Esophagus muscularis mucosa (tissue), 4 donors: ENCODE measurements around the gene TMIGD1. TPM values are rescaled to one million over a fixed set of nuclear protein-coding genes. Genes with fewer than 3 reads are reported as not detected.
"Not testable (repeated sequence)": the region's sequence is repeated elsewhere in the genome, so short reads cannot be mapped to it uniquely, and the experiment has no call there.

Source experiments
- DNase-seq: peaks from one replicate; pipeline ENCODE4 v3.0.0-alpha.2; 2017; ENCODE audit errors: extremely low spot score
- H3K27ac ChIP-seq, 4 donors: fragments of 200-600 bp; sonication (generic); replicated peaks in 1 of 4; 1 replicate in 3 of 4; 2 replicates in 1 of 4; pipeline ENCODE4 v1.5.1; 2016 to 2019; ENCODE audit warnings: mild to moderate bottlenecking in 1 of 4
- H3K27me3 ChIP-seq, 4 donors: fragments of 200-600 bp; sonication (generic); one replicate each; pipeline versions ENCODE4 v1.5.1 to v1.6.0; 2016 to 2019
- H3K36me3 ChIP-seq, 4 donors: fragments of 200-600 bp; sonication (generic); one replicate each; pipeline ENCODE4 v1.5.1; 2016 to 2019
- H3K4me1 ChIP-seq, 4 donors: fragments of 200-600 bp; sonication (generic); one replicate each; pipeline ENCODE4 v1.5.1; 2016 to 2019
- H3K4me3 ChIP-seq, 4 donors: fragments of 200-600 bp; sonication (generic); 1 replicate in 2 of 4; 2 replicates in 2 of 4; pipeline ENCODE4 v1.5.1; 2016 to 2019; ENCODE audit warnings: mild to moderate bottlenecking in 4 of 4, moderate library complexity in 1 of 4
- H3K9me3 ChIP-seq, 4 donors: fragments of 200-600 bp; sonication (generic); 1 replicate in 3 of 4; 2 replicates in 1 of 4; pipeline ENCODE4 v1.5.1; 2016 to 2019
- EP300 ChIP-seq: sonication (generic); formaldehyde crosslinking; IDR thresholded peaks from one replicate; pipeline ENCODE4 v1.6.1; 2017; ENCODE audit warnings: antibody characterized with exemption
- POLR2A ChIP-seq: fragments of 450-650 bp; IDR thresholded peaks from one replicate; pipeline ENCODE4 v1.6.1; 2017; ENCODE audit warnings: antibody characterized with exemption, moderate library complexity, mild to moderate bottlenecking, low read depth
- POLR2AphosphoS5 ChIP-seq, 2 donors: sonication (generic); formaldehyde crosslinking; IDR thresholded peaks; one replicate each; pipeline ENCODE4 v1.6.1; 2017; ENCODE audit warnings: antibody characterized with exemption in 2 of 2
- WGBS: methylation state at CpG from one replicate; pipeline ENCODE4 v1.1.5; 2018; 5-methylcytosine and 5-hydroxymethylcytosine counted together
- intact Hi-C: fragments of 100-400 bp; cut with DNase I; formaldehyde crosslinking; loops from one replicate; pipeline ENCODE4 v1.15.1; 2023
- total RNA-seq, 4 donors: library from RNA; depleted of rRNA; stranded (reverse); fragments of >200 nt; gene quantifications; one replicate each; pipeline versions ENCODE4 v1.1.0 to v1.2.1, GENCODE V29; 2016
- TF ChIP-seq, protein P1 (sequence below), 3 experiments: fragments of 200-600 bp in 2 of 3; fragments of 450-650 bp in 1 of 3; sonication (generic) in 2 of 3; IDR thresholded peaks; one replicate each; pipeline ENCODE4 v1.5.1; 2017 to 2019; ENCODE audit warnings: antibody characterized with exemption in 3 of 3, mild to moderate bottlenecking in 2 of 3, moderate library complexity in 1 of 3

Gene TMIGD1
- total RNA-seq, 4 donors from 2014 or later: 0.29 TPM; not detected in 3

DNA sequence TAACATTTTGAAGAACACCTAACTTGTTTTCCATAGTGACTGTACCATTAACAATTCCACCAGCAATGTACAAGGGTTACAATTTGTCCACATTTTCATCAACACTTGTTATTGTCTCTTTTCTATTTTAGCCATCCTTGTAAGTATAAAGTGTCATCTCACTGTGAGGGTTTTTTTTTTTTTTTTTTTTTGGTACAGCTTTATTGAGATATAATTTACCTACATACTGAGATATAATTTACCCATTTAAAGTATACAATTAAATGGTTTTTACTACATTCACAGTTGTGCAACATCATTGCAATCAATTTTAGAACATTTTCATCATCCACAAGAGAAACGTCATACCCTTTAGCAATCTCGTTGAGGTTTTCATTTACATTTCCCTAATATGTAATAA is 17.9 kb upstream of the TMIGD1 start:
- no peak for DNase-seq
- H3K27ac ChIP-seq: no peak overlapping the region
- H3K27me3 ChIP-seq: no peaks in the 10 kb centered on the region
- WGBS: 89% methylated on average over 2 of the region's 2 CpGs
- no peaks in the 10 kb centered on the region for H3K9me3 ChIP-seq
- H3K4me1 ChIP-seq: no peaks in the 10 kb centered on the region
- TF ChIP-seq EP300 (no peak), POLR2A (no peak), POLR2AphosphoS5 (IDR thresholded peaks at IDR 0.05) (no peak)
- TF ChIP-seq, protein P1, sequence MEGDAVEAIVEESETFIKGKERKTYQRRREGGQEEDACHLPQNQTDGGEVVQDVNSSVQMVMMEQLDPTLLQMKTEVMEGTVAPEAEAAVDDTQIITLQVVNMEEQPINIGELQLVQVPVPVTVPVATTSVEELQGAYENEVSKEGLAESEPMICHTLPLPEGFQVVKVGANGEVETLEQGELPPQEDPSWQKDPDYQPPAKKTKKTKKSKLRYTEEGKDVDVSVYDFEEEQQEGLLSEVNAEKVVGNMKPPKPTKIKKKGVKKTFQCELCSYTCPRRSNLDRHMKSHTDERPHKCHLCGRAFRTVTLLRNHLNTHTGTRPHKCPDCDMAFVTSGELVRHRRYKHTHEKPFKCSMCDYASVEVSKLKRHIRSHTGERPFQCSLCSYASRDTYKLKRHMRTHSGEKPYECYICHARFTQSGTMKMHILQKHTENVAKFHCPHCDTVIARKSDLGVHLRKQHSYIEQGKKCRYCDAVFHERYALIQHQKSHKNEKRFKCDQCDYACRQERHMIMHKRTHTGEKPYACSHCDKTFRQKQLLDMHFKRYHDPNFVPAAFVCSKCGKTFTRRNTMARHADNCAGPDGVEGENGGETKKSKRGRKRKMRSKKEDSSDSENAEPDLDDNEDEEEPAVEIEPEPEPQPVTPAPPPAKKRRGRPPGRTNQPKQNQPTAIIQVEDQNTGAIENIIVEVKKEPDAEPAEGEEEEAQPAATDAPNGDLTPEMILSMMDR (IDR thresholded peaks at IDR 0.05): no peak
- no peaks in the 10 kb centered on the region for H3K36me3 ChIP-seq
- H3K4me3 ChIP-seq: no peak overlapping the region
- intact Hi-C loops: no loop called here

DNA sequence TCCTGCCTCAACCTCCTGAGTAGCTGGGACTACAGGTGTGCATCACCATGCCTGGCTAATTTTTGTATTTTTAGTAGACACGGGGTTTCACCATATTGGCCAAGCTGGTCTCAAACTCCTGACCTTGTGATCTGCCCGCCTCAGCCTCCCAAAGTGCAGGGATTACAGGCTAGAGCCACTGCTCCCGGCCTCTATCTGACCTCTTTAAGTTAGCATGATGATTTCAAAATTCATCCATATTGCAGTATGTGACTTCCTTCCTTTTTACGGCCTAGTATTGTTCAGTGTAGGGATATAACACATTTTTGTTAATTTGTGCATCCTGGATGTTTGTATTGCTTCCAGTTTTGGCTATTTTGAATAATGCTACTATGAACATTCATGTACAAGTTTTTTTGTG is 17.4 kb upstream of the TMIGD1 start:
- H3K27ac ChIP-seq, H3K36me3 ChIP-seq, H3K4me1 ChIP-seq, H3K4me3 ChIP-seq, H3K27me3 ChIP-seq, DNase-seq, H3K9me3 ChIP-seq, intact Hi-C loops: not testable (repeated sequence)
- 74% methylated on average over 4 of the region's 4 CpGs for WGBS

DNA sequence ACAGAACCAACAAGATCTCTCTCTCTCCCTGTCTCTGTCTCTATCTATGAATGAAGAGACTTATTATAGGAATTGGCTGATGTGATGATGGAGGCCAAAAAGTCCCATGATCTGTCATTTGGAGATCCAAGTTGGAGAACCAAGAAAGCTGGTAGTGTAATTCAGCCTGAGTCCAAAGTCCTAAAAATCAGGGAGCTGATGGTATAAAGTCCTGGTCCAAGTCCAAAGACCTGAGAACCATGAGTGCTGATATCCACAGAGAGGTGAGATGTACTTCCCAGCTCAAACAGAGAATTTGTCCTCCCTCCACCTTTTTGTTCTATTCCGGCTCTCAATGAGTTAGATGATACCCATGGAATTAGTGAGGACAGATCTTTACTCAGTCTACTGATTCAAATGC is 15.4 kb upstream of the TMIGD1 start:
- Histone ChIP-seq H3K27me3 (no peaks in the 10 kb centered on the region), H3K4me3 (no peak overlapping the region), H3K36me3 (no peaks in the 10 kb centered on the region), H3K27ac (no peak overlapping the region), H3K9me3 (no peaks in the 10 kb centered on the region), H3K4me1 (peaks cover 13 to 19% (median 17%) of the 10 kb centered on the region in 4 donors)
- intact Hi-C loops: loop anchor here (10.0 kb wide), 2 partner anchors 76 to 126 kb away; partner anchors contain the start of gene GOSR1
- 92% methylated on average over 1 of the region's 1 CpG for WGBS
- no peak for DNase-seq
- TF ChIP-seq EP300 (no peak), POLR2A (no peak), POLR2AphosphoS5 (IDR thresholded peaks at IDR 0.05) (no peak)
- TF ChIP-seq, protein P1 (IDR thresholded peaks at IDR 0.05): no peak

DNA sequence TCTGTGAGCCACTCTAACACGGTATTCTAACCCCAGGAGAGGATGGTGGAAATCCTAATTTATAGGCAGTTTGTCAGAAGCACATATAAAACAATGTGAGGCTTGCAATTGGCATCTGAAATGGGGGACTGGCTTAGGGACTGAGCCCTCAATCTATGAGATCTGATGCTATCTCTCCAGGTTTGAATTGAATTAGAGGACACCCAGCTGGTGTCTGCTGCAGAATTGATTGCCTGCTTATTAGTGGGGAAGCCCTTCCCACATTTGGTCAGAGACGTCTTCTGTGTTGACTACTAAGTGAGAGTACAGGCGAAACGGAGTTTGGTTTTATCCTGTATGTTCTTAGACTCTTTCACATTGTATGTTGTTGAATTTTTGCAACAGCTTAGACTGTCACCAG is 13.6 kb upstream of the TMIGD1 start:
- Histone ChIP-seq H3K27ac (no peak overlapping the region), H3K36me3 (no peaks in the 10 kb centered on the region), H3K4me1 (peaks cover 21 to 29% (median 26%) of the 10 kb centered on the region in 4 donors), H3K27me3 (no peaks in the 10 kb centered on the region), H3K9me3 (no peaks in the 10 kb centered on the region), H3K4me3 (no peak overlapping the region)
- WGBS: 63% methylated on average over 4 of the region's 4 CpGs
- peak; percentile 34 for DNase-seq
- intact Hi-C loops: loop anchor here (10.0 kb wide), 2 partner anchors 77 to 127 kb away; partner anchors contain the start of gene GOSR1
- TF ChIP-seq, protein P1 (IDR thresholded peaks at IDR 0.05): no peak
- TF ChIP-seq POLR2A (no peak), POLR2AphosphoS5 (IDR thresholded peaks at IDR 0.05) (no peak), EP300 (no peak)

DNA sequence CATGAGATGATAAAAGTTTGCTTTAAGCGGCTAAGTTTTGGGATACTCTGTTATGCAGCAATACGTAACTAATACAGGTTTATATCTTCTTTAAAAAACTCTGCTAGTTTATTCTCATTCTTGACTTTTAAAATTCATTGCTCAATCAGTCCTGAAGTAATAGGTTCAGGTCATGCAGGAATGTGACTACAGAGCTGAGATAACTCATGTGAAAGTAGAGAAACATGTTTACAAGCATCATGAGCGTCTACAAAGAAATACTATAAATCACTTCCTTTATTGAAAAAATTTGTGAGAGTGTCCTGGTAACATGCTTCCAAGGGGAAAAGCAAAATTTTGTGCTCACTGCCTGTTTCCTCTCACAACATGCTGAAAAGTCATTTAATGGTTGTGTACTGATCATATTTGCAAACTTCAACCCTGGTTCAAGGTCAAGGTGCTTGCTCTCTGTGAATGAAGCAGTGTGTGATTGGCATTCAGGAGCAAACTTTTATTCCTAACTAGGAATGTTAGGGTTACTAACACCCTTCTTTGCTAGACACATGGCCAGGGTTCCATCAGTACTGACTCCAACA is 12.5 kb upstream of the TMIGD1 start:
- no peak for DNase-seq

More for the DNA sequence above, 12.5 kb upstream of the TMIGD1 start:
- Histone ChIP-seq H3K27me3 (no peaks in the 10 kb centered on the region), H3K36me3 (no peaks in the 10 kb centered on the region), H3K4me1 (peaks cover 26 to 36% (median 28%) of the 10 kb centered on the region in 4 donors), H3K4me3 (no peak overlapping the region), H3K9me3 (no peaks in the 10 kb centered on the region), H3K27ac (peak overlapping the region in 3 of 4 donors; percentile 58 to 68 (median 65))
- 91% methylated on average over 3 of the region's 3 CpGs for WGBS
- intact Hi-C loops: loop anchor here (10.0 kb wide), 2 partner anchors 78 to 128 kb away; partner anchors contain the start of gene GOSR1
- TF ChIP-seq, protein P1 (IDR thresholded peaks at IDR 0.05): no peak
- TF ChIP-seq EP300 (no peak), POLR2AphosphoS5 (IDR thresholded peaks at IDR 0.05) (no peak), POLR2A (no peak)
